Jurkat, Clone E6-1 (cell line): Measurements from ENCODE around the gene BAMBI. TPM values are rescaled to one million over a fixed set of nuclear protein-coding genes. Genes with fewer than 3 reads are reported as not detected.
"Not testable (repeated sequence)": the region's sequence is repeated elsewhere in the genome, so short reads cannot be mapped to it uniquely, and the experiment has no call there.

ENCODE experiments used
- DNase-seq: peaks from one replicate; pipeline ENCODE4 v3.0.0-alpha.2; 2011; ENCODE audit warnings: low read depth, low spot score
- H3K4me3 ChIP-seq: 2 replicates; pipeline ENCODE4 v1.5.1; 2011; ENCODE audit warnings: mild to moderate bottlenecking, low read length, control low read depth, moderate library complexity
- polyA plus RNA-seq: library from polyadenylated mRNA; unstranded; fragments of >200 nt; gene quantifications from one replicate; pipeline ENCODE4 v1.2.1, GENCODE V29; 2012; ENCODE audit warnings: missing spikeins; ENCODE audit not compliant: insufficient read length, insufficient read depth

The BAMBI gene
- 48.4 TPM for polyA plus RNA-seq

GRCh38 chr10:28676968-28677887 lies at the start of gene BAMBI:
Gene BAMBI (plus strand): TSS chr10:28677521. CDS start chr10:28677898, 377 bp downstream.
- peak; percentile 75 for DNase-seq
- H3K4me3 ChIP-seq: peak within 1 kb of the TSS; percentile 58

GRCh38 chr10:28628184-28628893 lies 49.0 kb upstream of the BAMBI start:
- peak; percentile 44 for DNase-seq

GRCh38 chr10:28631896-28632583 lies 45.3 kb upstream of the BAMBI start:
- DNase-seq: no peak
- H3K4me3 ChIP-seq: no peak overlapping the region

More at GRCh38 chr10:28628184-28628893, 49.0 kb upstream of the BAMBI start:
- no peak overlapping the region for H3K4me3 ChIP-seq

GRCh38 chr10:28632584-28632945 lies 44.8 kb upstream of the BAMBI start:
- no peak overlapping the region for H3K4me3 ChIP-seq
- no peak for DNase-seq

- no peak for DNase-seq
- H3K4me3 ChIP-seq: no peak overlapping the region
These were observed 43.6 kb upstream of the BAMBI start for GRCh38 chr10:28633750-28634149.

GRCh38 chr10:28637346-28637745 lies 40.0 kb upstream of the BAMBI start:
- DNase-seq: no peak
- H3K4me3 ChIP-seq: no peak overlapping the region

- no peak for DNase-seq
These were observed 38.9 kb upstream of the BAMBI start for GRCh38 chr10:28638392-28638791.

GRCh38 chr10:28640551-28640950 lies 36.8 kb upstream of the BAMBI start:
- no peak for DNase-seq
- H3K4me3 ChIP-seq: no peak overlapping the region

More at GRCh38 chr10:28638392-28638791, 38.9 kb upstream of the BAMBI start:
- no peak overlapping the region for H3K4me3 ChIP-seq

- H3K4me3 ChIP-seq: no peak overlapping the region
- DNase-seq: peak; percentile 38
These were observed 32.7 kb upstream of the BAMBI start for GRCh38 chr10:28644647-28645046.

- H3K4me3 ChIP-seq: no peak overlapping the region
- DNase-seq: no peak
These were observed 25.2 kb upstream of the BAMBI start for GRCh38 chr10:28652106-28652505.

GRCh38 chr10:28652703-28653102 lies 24.6 kb upstream of the BAMBI start:
- no peak for DNase-seq
- H3K4me3 ChIP-seq: no peak overlapping the region

GRCh38 chr10:28658824-28659223 lies 18.5 kb upstream of the BAMBI start:
- not testable (repeated sequence) for H3K4me3 ChIP-seq, DNase-seq

- no peak overlapping the region for H3K4me3 ChIP-seq
- no peak for DNase-seq
These were observed 16.3 kb upstream of the BAMBI start for GRCh38 chr10:28661035-28661434.

- peak; percentile 59 for DNase-seq
- no peak overlapping the region for H3K4me3 ChIP-seq
These were observed 13.5 kb upstream of the BAMBI start for GRCh38 chr10:28663576-28664368.

- no peak for DNase-seq
- H3K4me3 ChIP-seq: no peak overlapping the region
These were observed 13.0 kb upstream of the BAMBI start for GRCh38 chr10:28664369-28664740.

GRCh38 chr10:28666751-28667467 lies 10.4 kb upstream of the BAMBI start:
- DNase-seq: no peak
- no peak overlapping the region for H3K4me3 ChIP-seq

GRCh38 chr10:28668363-28669226 lies 8.7 kb upstream of the BAMBI start:
- DNase-seq: no peak
- peak overlapping the region; percentile 33 for H3K4me3 ChIP-seq
